Activated CD8-positive, alpha-beta T cell treated with anti-CD3 and anti-CD28 coated beads, Interleukin-2, amount 10 ng/mL, durations not matched to agents 7 days and 5 days (primary cell): ENCODE results near the gene ZFYVE9. TPM values are rescaled to one million over a fixed set of nuclear protein-coding genes. Genes with fewer than 3 reads are reported as not detected.

ENCODE experiments used
- ATAC-seq: fragments of 150-1000 bp; cut with Tn5 transposase; one replicate; pipeline ENCODE4 v1.10.0; 2021; ENCODE audit warnings: moderate library complexity
- CTCF ChIA-PET: fragments of 350-600 bp; sonication (Branson Sonifier 250); formaldehyde crosslinking; loops from one replicate; lab custom pipeline; 2021; ENCODE audit warnings: antibody characterized with exemption; lab: Charles Lee
- POLR2A ChIA-PET: fragments of 350-600 bp; sonication (Branson Sonifier 250); formaldehyde crosslinking; loops from one replicate; lab custom pipeline; 2021; ENCODE audit warnings: antibody characterized with exemption; lab: Charles Lee
- DNase-seq: peaks from one replicate; pipeline ENCODE4 v3.0.0-alpha.2; 2020
- H3K27ac Mint-ChIP-seq: one replicate; pipeline ENCODE4 v1.8.0; 2021; ENCODE audit warnings: mild to moderate bottlenecking, mixed read lengths
- H3K27me3 Mint-ChIP-seq: one replicate; pipeline ENCODE4 v1.8.0; 2021; ENCODE audit warnings: low read depth, mixed read lengths
- H3K36me3 Mint-ChIP-seq: one replicate; pipeline ENCODE4 v1.8.0; 2021; ENCODE audit warnings: low read depth, mixed read lengths
- H3K4me1 Mint-ChIP-seq: one replicate; pipeline ENCODE4 v1.8.0; 2021; ENCODE audit warnings: low read depth, mixed read lengths
- H3K4me3 Mint-ChIP-seq: one replicate; pipeline ENCODE4 v1.8.0; 2021; ENCODE audit warnings: mild to moderate bottlenecking, mixed read lengths
- H3K9me3 Mint-ChIP-seq: one replicate; pipeline ENCODE4 v1.8.0; 2022; ENCODE audit warnings: mixed read lengths; ENCODE audit not compliant: insufficient read depth
- total RNA-seq, 2 experiments: library from RNA; stranded (reverse); gene quantifications; one replicate each; pipeline ENCODE4 v1.2.3, GENCODE V29; 2021

ZFYVE9 gene
- total RNA-seq, 2 experiments from 2014 or later = 1.4 to 1.6 TPM

- Mint-ChIP-seq H3K4me3 (no peak overlapping the region), H3K27ac (no peak overlapping the region), H3K36me3 (no peaks in the 10 kb centered on the region), H3K27me3 (no peaks in the 10 kb centered on the region), H3K9me3 (no peaks in the 10 kb centered on the region), H3K4me1 (peaks cover 1% of the 10 kb centered on the region)
- no peak for ATAC-seq
- CTCF ChIA-PET = no interaction called here
- no peak for DNase-seq
- POLR2A ChIA-PET = no interaction called here
Measured at GRCh38 chr1:52238887-52239707, 97.2 kb downstream of the ZFYVE9 start.

- Mint-ChIP-seq H3K4me1 (peaks cover 1% of the 10 kb centered on the region), H3K27ac (no peak overlapping the region), H3K27me3 (no peaks in the 10 kb centered on the region), H3K9me3 (no peaks in the 10 kb centered on the region), H3K4me3 (no peak overlapping the region), H3K36me3 (no peaks in the 10 kb centered on the region)
- ATAC-seq (no peak), DNase-seq (no peak)
- POLR2A ChIA-PET = no interaction called here
- CTCF ChIA-PET = no interaction called here
Measured at GRCh38 chr1:52239708-52240001, 97.8 kb downstream of the ZFYVE9 start.

GRCh38 chr1:52240592-52241210 lies 98.8 kb downstream of the ZFYVE9 start:
- H3K9me3 Mint-ChIP-seq = no peaks in the 10 kb centered on the region
- ATAC-seq = no peak
- no peak overlapping the region for H3K27ac Mint-ChIP-seq
- H3K36me3 Mint-ChIP-seq = no peaks in the 10 kb centered on the region
- POLR2A ChIA-PET = no interaction called here
- H3K4me1 Mint-ChIP-seq = peaks cover 1% of the 10 kb centered on the region
- no peaks in the 10 kb centered on the region for H3K27me3 Mint-ChIP-seq
- no peak for DNase-seq
- CTCF ChIA-PET = no interaction called here
- no peak overlapping the region for H3K4me3 Mint-ChIP-seq

GRCh38 chr1:52243221-52243987 lies 101.5 kb downstream of the ZFYVE9 start:
- H3K4me3 Mint-ChIP-seq = no peak overlapping the region
- H3K27me3 Mint-ChIP-seq = no peaks in the 10 kb centered on the region
- no peaks in the 10 kb centered on the region for H3K9me3 Mint-ChIP-seq
- no peak for ATAC-seq
- ChIA-PET CTCF (no interaction called here), POLR2A (interaction anchor here (0.6 kb wide), 1 partner anchor 367 kb away, joined by 4 read pairs; no protein-coding TSS in a partner anchor)
- peaks cover 1% of the 10 kb centered on the region for H3K4me1 Mint-ChIP-seq
- DNase-seq = no peak
- no peak overlapping the region for H3K27ac Mint-ChIP-seq
- no peaks in the 10 kb centered on the region for H3K36me3 Mint-ChIP-seq

- Mint-ChIP-seq H3K27me3 (no peaks in the 10 kb centered on the region), H3K4me3 (no peak overlapping the region), H3K36me3 (no peaks in the 10 kb centered on the region), H3K27ac (no peak overlapping the region), H3K9me3 (no peaks in the 10 kb centered on the region), H3K4me1 (no peaks in the 10 kb centered on the region)
- no peak for ATAC-seq
- POLR2A ChIA-PET = no interaction called here
- CTCF ChIA-PET = no interaction called here
- no peak for DNase-seq
Measured at GRCh38 chr1:52249831-52250230, 107.9 kb downstream of the ZFYVE9 start.

GRCh38 chr1:52253421-52253820 lies 111.5 kb downstream of the ZFYVE9 start:
- POLR2A ChIA-PET = no interaction called here

GRCh38 chr1:52259886-52260285 lies 118.0 kb downstream of the ZFYVE9 start:
- POLR2A ChIA-PET = no interaction called here
- no peak for ATAC-seq

More at GRCh38 chr1:52253421-52253820, 111.5 kb downstream of the ZFYVE9 start:
- Mint-ChIP-seq H3K27me3 (no peaks in the 10 kb centered on the region), H3K4me1 (no peaks in the 10 kb centered on the region), H3K27ac (no peak overlapping the region), H3K4me3 (no peak overlapping the region), H3K9me3 (no peaks in the 10 kb centered on the region), H3K36me3 (no peaks in the 10 kb centered on the region)
- no peak for DNase-seq
- no peak for ATAC-seq
- CTCF ChIA-PET = interaction anchor here (0.7 kb wide), 1 partner anchor 720 kb away, joined by 3 read pairs; no protein-coding TSS in a partner anchor

GRCh38 chr1:52263153-52263910 lies 121.4 kb downstream of the ZFYVE9 start:
- ChIA-PET POLR2A (no interaction called here), CTCF (no interaction called here)
- H3K27ac Mint-ChIP-seq = no peak overlapping the region
- no peak for ATAC-seq
- H3K4me3 Mint-ChIP-seq = no peak overlapping the region
- DNase-seq = no peak
- no peaks in the 10 kb centered on the region for H3K36me3 Mint-ChIP-seq
- no peaks in the 10 kb centered on the region for H3K27me3 Mint-ChIP-seq
- H3K9me3 Mint-ChIP-seq = no peaks in the 10 kb centered on the region
- H3K4me1 Mint-ChIP-seq = no peaks in the 10 kb centered on the region

More at GRCh38 chr1:52259886-52260285, 118.0 kb downstream of the ZFYVE9 start:
- Mint-ChIP-seq H3K4me3 (no peak overlapping the region), H3K27me3 (no peaks in the 10 kb centered on the region), H3K36me3 (no peaks in the 10 kb centered on the region), H3K9me3 (no peaks in the 10 kb centered on the region), H3K27ac (no peak overlapping the region), H3K4me1 (no peaks in the 10 kb centered on the region)
- DNase-seq = no peak
- CTCF ChIA-PET = no interaction called here

GRCh38 chr1:52264530-52265115 lies 122.7 kb downstream of the ZFYVE9 start:
- POLR2A ChIA-PET = no interaction called here
- Mint-ChIP-seq H3K4me1 (no peaks in the 10 kb centered on the region), H3K4me3 (no peak overlapping the region), H3K9me3 (no peaks in the 10 kb centered on the region), H3K27me3 (no peaks in the 10 kb centered on the region), H3K36me3 (no peaks in the 10 kb centered on the region), H3K27ac (no peak overlapping the region)
- DNase-seq (no peak), ATAC-seq (no peak)
- CTCF ChIA-PET = no interaction called here

- Mint-ChIP-seq H3K36me3 (no peaks in the 10 kb centered on the region), H3K9me3 (no peaks in the 10 kb centered on the region), H3K4me1 (no peaks in the 10 kb centered on the region), H3K27ac (no peak overlapping the region), H3K27me3 (no peaks in the 10 kb centered on the region), H3K4me3 (no peak overlapping the region)
- ChIA-PET POLR2A (no interaction called here), CTCF (no interaction called here)
- ATAC-seq = no peak
- DNase-seq = no peak
Measured at GRCh38 chr1:52266507-52266906, 124.6 kb downstream of the ZFYVE9 start.

- H3K4me1 Mint-ChIP-seq = no peaks in the 10 kb centered on the region
- POLR2A ChIA-PET = no interaction called here
- CTCF ChIA-PET = no interaction called here
- no peaks in the 10 kb centered on the region for H3K27me3 Mint-ChIP-seq
- no peaks in the 10 kb centered on the region for H3K36me3 Mint-ChIP-seq
- no peaks in the 10 kb centered on the region for H3K9me3 Mint-ChIP-seq
- ATAC-seq = no peak
- DNase-seq = no peak
- no peak overlapping the region for H3K27ac Mint-ChIP-seq
- H3K4me3 Mint-ChIP-seq = no peak overlapping the region
Measured at GRCh38 chr1:52268372-52268771, 126.5 kb downstream of the ZFYVE9 start.
